ENCODE data around the gene LY6G5B. TPM values are rescaled to one million over a fixed set of nuclear protein-coding genes. Genes with fewer than 3 reads are reported as not detected.

LY6G5B gene
- total RNA-seq, 1 experiment from 2014 or later: 7.0 TPM

DNA sequence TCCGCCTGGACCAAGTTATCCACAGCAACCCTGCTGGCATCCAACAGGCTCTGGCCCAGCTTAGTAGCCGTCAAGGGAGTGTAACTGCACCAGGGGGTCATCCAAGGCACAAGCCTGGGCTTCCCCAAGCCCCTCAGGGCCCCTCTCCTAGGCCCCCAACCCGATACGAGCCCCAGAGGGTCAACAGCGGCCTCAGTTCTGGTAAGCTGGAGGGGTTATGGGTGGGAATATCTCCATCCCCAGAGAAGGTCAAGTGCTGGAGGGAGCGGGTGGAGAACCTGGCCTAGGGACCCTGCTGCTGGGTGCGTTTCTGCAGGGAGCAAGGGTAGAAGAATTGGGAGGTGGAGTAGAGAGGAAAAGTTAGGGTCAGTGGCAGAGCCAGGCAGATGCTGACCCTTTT is 36.3 kb upstream of the LY6G5B start:
- no peaks in the 10 kb centered on the region for H3K27me3 ChIP-seq
- no peaks in the 10 kb centered on the region for H3K4me1 ChIP-seq
- no peak overlapping the region for H3K27ac ChIP-seq
- no peaks in the 10 kb centered on the region for H3K9me3 ChIP-seq (replicated peaks)
- no peak for DNase-seq
- H3K4me3 ChIP-seq: no peak overlapping the region
- peaks cover 91% of the 10 kb centered on the region for H3K36me3 ChIP-seq

DNA sequence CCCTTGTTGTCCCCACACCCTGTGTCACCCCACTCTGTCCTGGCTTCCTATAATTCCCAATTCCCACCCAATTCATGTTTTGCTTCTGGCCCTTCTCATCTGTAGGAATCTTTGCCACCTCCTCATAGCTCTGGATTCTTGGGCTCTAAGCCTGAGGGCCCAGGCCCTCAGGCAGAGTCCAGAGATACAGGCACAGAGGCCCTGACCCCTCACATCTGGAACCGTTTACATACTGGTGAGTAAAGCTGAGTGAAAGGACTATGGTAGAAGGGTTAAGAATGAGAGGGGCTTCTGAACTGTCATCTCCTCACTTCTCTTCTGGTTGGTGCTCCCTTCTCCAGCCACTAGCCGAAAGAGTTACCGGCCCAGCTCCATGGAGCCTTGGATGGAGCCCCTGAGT is 35.6 kb upstream of the LY6G5B start:
- no peak for DNase-seq
- Histone ChIP-seq H3K9me3 (replicated peaks) (no peaks in the 10 kb centered on the region), H3K4me3 (no peak overlapping the region), H3K36me3 (peaks cover 91% of the 10 kb centered on the region), H3K27ac (no peak overlapping the region), H3K4me1 (no peaks in the 10 kb centered on the region), H3K27me3 (no peaks in the 10 kb centered on the region)

DNA sequence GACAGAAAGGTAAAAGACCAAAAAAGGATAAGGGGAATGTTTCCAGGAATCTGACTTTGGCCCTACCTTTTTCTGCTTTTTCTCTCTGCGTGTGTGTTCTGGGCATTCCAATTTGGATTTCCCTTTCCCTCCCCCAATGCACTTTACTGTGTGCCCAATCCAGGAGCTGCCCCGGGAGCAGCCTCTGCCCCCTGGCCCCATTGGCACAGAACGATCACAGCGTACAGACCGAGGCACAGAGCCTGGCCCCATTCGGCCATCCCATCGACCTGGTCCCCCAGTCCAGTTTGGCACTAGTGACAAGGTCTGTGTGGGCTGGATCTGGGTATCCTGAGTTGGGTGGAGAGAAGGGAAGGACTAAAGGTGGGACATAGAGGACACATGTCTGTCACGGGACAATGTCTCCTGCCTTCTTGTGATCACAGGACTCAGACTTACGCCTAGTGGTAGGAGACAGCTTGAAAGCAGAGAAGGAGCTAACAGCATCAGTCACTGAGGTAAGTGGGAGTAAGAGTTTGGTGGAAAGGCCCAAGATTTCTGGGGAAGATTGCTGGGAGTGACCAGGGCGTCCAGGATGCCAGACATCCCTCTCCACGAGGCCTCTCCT is 34.7 kb upstream of the LY6G5B start:
- Histone ChIP-seq H3K9me3 (replicated peaks) (no peaks in the 10 kb centered on the region), H3K27me3 (no peaks in the 10 kb centered on the region), H3K4me1 (no peaks in the 10 kb centered on the region), H3K4me3 (no peak overlapping the region), H3K27ac (no peak overlapping the region), H3K36me3 (peaks cover 94% of the 10 kb centered on the region)
- DNase-seq: no peak

DNA sequence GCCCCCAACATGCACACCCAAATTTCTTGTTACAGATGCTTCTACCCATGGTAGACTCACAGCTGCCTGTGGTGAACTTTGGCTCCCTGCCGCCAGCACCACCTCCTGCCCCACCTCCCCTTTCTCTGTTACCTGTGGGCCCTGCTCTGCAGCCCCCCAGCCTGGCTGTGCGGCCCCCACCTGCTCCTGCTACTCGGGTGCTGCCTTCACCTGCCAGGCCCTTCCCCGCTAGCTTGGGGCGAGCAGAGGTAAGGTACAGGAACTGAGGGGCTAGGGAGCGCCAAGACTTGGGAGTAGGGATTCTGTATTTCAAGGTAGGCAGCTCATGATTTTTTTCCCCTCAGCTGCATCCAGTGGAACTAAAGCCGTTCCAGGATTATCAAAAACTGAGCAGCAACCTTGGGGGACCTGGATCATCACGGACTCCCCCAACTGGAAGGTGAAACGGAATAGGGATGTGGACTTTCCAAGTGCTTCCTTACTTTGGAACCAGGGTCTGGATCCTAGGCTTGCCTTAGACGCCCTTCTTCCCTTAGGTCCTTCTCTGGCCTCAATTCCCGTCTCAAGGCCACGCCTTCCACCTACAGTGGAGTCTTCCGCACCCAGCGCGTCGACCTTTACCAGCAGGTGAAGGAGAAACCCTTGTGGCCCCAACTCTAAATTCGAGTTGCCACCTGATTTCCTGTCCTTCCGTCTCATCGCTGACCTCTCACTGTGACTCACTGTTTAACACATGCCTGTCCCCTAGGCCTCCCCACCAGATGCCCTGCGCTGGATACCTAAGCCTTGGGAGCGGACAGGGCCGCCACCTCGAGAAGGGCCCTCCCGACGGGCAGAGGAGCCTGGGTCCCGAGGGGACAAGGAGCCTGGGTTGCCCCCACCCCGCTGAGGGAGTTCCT is 32.8 kb upstream of the LY6G5B start:
- H3K9me3 ChIP-seq (replicated peaks): no peaks in the 10 kb centered on the region
- no peaks in the 10 kb centered on the region for H3K27me3 ChIP-seq
- H3K27ac ChIP-seq: no peak overlapping the region
- DNase-seq: no peak
- no peak overlapping the region for H3K4me3 ChIP-seq
- no peaks in the 10 kb centered on the region for H3K4me1 ChIP-seq
- peaks cover 93% of the 10 kb centered on the region for H3K36me3 ChIP-seq

DNA sequence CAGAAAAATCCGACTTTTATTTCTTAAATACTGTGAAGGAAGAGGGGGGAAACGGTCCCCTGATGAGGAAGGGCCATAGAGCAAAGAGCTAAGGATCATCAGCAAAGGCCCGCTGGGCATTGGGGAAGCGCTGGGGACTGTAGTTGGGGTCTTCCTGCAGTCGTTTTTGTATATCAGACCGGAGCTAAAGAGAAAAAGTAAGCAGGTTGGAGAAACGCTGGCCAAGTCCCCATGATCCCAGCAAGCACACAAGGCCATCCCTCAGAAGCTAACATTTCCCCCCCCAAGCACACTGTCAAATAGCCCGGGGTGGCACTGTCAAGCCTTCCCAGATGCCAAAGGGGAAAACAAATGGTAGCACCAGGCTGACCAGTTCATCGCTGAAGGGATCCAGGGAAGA is 30.7 kb upstream of the LY6G5B start:
- Histone ChIP-seq H3K36me3 (peaks cover 84% of the 10 kb centered on the region), H3K4me3 (no peak overlapping the region), H3K27me3 (no peaks in the 10 kb centered on the region), H3K4me1 (no peaks in the 10 kb centered on the region), H3K27ac (no peak overlapping the region), H3K9me3 (replicated peaks) (no peaks in the 10 kb centered on the region)
- no peak for DNase-seq

DNA sequence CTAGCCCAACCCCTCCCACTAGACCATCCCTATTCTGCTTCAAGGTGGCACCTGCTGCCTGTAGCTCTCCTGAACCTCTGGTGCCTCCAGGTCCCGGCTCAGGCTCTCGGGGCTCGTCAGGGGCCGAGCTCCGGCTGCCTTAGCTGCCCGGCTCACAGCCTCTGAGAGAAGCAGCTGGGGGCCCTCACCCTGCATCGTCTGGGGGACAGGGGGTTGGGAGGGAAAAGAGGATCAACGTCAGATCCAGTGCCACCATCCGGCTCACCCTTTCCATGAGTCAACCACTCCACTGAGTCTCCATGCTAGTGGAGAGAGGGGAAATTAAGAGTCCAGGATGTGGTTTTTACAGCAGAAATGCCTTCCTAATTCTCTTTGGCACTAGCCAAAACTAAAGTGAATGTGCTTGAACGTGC is 30.3 kb upstream of the LY6G5B start:
- Histone ChIP-seq H3K27ac (no peak overlapping the region), H3K9me3 (replicated peaks) (no peaks in the 10 kb centered on the region), H3K36me3 (peaks cover 81% of the 10 kb centered on the region)

DNA sequence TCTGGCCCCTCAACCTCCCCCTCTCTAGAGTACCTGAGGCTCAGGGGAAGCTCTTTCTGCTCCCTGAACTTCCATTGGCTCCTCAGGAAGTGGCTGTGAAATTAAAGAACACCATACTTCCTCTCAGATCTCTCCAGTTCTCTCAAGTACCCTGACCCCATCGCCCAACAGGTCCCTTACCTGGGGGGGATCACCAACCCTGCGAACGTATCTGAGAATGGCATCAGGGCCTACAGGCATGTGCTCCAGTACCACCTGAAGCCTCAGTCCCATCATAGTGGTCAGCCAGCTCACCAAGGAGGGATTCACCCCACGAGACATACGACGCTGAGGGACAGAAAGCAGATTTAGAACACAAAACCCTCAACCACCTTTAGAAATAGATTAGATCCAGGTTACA is 29.2 kb upstream of the LY6G5B start:
- no peak overlapping the region for H3K27ac ChIP-seq
- no peaks in the 10 kb centered on the region for H3K4me1 ChIP-seq
- no peaks in the 10 kb centered on the region for H3K9me3 ChIP-seq (replicated peaks)
- peaks cover 77% of the 10 kb centered on the region for H3K36me3 ChIP-seq
- H3K27me3 ChIP-seq: no peaks in the 10 kb centered on the region
- no peak for DNase-seq
- no peak overlapping the region for H3K4me3 ChIP-seq

More for the DNA sequence above, 30.3 kb upstream of the LY6G5B start:
- no peaks in the 10 kb centered on the region for H3K4me1 ChIP-seq
- H3K4me3 ChIP-seq: no peak overlapping the region
- DNase-seq: no peak
- H3K27me3 ChIP-seq: no peaks in the 10 kb centered on the region

DNA sequence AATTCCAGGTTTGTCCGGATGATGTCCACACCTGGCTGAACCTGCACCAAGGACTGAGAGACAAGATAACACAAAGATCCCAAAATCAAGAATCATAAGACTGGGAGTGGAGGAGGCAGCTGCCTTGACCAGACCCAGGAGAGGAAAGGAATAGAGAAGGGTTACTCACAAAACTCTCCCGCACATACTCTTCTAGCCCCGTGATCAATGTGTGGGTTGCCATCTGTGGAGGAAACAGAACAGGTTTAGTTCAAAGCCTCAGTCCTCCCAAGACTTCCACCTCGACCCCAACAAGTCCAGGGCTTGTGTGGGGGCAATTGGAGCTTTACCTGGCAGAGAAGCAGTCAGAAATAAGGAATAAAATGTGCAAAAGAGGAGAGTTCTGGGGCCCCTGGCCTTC is 28.4 kb upstream of the LY6G5B start:
- peaks cover 70% of the 10 kb centered on the region for H3K36me3 ChIP-seq
- no peaks in the 10 kb centered on the region for H3K4me1 ChIP-seq
- no peak overlapping the region for H3K27ac ChIP-seq
- H3K4me3 ChIP-seq: no peak overlapping the region
- no peak for DNase-seq
- no peaks in the 10 kb centered on the region for H3K9me3 ChIP-seq (replicated peaks)
- H3K27me3 ChIP-seq: no peaks in the 10 kb centered on the region

DNA sequence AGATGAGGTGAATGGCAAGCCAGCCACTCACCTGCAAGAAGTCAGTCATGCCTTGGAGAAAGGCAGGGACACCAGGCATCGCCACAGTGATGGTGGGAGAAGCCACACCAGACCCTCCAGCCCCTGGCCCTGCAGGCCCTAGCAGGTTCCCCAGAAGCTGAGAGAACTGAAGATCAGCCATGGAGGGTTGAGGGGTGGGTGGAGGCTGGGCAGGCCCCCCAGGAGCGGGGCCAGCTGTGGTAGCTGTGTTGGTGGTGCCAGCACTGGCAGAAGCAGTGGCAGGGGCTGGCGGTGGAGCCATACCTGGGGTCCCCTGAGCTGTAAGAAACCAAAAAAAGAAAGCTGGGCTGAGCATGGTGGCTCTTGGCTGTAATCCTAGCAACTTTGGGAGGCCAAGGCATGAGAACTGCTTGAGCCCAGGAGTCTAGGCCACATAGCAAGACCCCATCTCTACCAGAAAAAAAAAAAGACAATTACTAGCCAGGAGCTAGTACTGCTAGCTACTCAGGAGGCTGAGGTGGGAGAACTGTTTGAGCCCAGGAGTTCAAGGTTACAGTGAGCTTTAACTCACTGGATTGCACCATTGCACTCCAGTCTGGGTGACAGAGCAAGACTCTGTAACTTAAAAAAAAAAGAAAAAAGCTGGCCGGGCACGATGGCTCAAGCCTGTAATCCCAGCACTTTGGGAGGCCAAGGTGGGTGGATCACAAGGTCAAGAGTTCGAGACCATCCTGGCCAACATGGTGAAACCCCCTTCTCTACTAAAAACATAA is 26.8 kb upstream of the LY6G5B start:
- Histone ChIP-seq H3K36me3 (peaks cover 66% of the 10 kb centered on the region), H3K9me3 (replicated peaks) (no peaks in the 10 kb centered on the region), H3K4me3 (no peak overlapping the region), H3K4me1 (no peaks in the 10 kb centered on the region), H3K27ac (no peak overlapping the region), H3K27me3 (no peaks in the 10 kb centered on the region)
- DNase-seq: no peak

DNA sequence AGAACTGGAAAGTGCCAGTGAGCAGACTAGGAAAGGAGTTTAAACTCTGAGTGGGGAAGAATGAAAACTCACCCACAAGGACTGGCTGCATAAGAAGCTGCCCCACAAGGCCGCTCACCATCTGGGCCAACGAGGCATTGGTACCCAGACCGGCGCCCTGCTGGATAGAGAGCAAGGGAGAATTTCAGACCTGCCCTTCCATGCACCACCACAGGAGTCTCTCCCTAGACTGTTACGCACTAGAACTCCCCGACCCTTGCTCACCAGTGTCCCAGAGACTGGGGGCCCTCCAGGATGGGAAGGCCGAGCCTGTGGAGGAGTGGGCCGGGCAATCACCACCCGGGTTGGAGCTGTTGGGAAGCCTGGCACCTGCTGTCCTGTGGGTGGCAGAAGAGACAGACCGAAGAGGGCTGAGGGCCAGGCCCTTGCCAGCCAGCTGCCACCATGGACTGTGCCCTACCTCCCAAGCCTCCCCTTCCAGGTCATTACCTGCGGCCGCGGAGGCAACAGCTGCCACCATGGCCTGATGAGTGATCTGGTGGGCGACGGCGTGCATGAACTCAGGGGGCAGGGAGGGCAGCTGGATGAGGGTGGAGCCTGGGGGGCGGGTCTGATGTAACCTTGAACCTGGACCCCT is 25.8 kb upstream of the LY6G5B start:
- H3K9me3 ChIP-seq (replicated peaks): no peaks in the 10 kb centered on the region
- no peak overlapping the region for H3K27ac ChIP-seq
- no peak overlapping the region for H3K4me3 ChIP-seq
- no peaks in the 10 kb centered on the region for H3K4me1 ChIP-seq
- no peaks in the 10 kb centered on the region for H3K27me3 ChIP-seq
- DNase-seq: no peak
- H3K36me3 ChIP-seq: peaks cover 62% of the 10 kb centered on the region

DNA sequence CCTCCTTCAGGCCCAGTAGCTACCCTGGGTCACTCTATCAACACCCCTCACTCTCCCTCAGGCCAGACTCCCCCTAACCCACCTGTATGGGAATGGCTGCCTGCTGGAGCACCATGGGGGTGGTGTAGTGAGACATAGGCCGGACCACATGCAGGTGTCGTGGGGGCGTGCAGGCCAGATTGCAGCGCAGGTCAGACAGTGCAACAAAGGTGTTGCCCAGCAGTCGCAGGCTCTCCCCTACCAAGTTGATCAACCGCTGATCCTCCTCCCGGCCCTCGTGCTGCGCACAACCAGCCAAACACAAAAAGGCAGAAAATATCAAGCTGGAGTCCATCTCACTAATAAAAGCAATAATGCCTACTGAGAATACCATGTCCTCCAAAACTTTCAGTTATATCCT is 24.5 kb upstream of the LY6G5B start:
- no peak overlapping the region for H3K4me3 ChIP-seq
- no peaks in the 10 kb centered on the region for H3K27me3 ChIP-seq
- H3K27ac ChIP-seq: no peak overlapping the region
- H3K4me1 ChIP-seq: no peaks in the 10 kb centered on the region
- DNase-seq: no peak
- no peaks in the 10 kb centered on the region for H3K9me3 ChIP-seq (replicated peaks)
- H3K36me3 ChIP-seq: peaks cover 53% of the 10 kb centered on the region

DNA sequence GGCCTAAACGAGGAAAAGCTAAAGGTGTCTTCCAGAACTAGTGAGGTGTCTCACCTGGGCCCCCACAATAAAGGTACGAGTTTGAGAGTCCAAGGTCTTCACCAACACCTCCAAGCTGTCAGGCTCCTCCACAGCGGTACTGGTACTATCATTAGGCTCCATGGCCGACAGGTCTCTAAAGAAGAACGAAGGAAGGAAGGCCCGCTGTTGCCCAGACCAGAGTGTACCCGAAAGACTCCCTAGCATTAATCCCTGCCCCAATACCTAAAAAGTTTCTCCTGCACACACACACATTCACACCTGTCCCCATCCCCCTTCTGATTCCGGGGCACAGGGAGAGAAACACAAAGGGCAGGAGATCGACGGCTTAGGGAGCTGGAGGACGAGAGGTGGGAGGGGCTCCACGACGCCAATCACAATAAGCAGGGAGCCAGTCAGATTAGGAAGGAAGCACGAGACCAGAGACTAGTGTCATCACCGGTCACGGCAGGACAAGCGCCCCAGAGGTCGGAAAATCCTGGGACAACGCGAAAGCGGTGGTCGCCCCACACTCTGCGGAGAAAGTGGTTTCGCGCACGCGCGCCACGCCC is 18.1 kb upstream of the LY6G5B start:
- no peak for DNase-seq
- no peaks in the 10 kb centered on the region for H3K4me1 ChIP-seq
- no peaks in the 10 kb centered on the region for H3K9me3 ChIP-seq (replicated peaks)
- H3K36me3 ChIP-seq: peaks cover 20% of the 10 kb centered on the region; the same call in 1 of the 2 replicates
- peak overlapping the region; percentile 97 for H3K27ac ChIP-seq
- no peaks in the 10 kb centered on the region for H3K27me3 ChIP-seq
- H3K4me3 ChIP-seq: peak overlapping the region; percentile 99

DNA sequence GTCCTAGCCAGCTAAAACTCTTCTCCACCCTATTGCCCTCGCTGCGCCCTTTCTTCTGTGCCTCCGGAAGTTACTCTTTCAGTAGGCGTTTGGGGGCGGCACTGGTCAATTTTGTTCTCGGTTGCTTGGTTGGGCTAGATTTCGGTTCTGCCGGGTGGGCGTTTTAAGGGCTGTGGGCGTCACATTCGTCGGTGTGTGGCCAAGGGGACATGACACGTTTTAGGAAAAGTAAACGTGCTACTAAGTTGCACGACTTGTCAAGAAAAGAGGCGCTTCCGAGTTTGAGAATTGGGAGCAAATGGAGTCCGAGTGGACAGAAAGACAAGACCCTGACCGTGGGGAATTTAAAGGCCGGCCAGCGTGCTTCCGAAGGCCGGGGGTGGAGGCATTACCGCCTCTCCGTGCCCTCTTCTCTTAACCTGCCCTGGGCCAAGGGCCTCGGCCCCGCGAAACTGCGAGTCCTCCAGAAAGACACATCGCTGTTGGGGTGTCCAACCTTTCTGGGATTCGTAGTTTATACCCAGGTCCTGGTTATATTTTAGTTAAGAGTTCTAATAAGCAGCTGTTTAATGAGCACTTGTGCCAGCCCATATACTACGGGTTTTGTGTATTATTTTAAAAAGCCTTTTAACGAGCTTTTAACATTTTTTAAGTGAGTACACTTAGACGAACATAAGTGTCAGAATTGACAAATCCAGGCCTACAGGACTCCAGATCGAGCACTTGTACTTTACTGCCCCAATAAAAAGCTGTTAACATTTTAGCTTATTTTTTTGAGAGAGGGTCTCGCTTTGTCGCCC is 16.7 kb upstream of the LY6G5B start:
- H3K27ac ChIP-seq: peak overlapping the region; percentile 97
- no peaks in the 10 kb centered on the region for H3K27me3 ChIP-seq
- peaks cover 13% of the 10 kb centered on the region; the same call in 1 of the 2 replicates for H3K36me3 ChIP-seq
- peak in 1 of 2 experiments; percentile 90 for DNase-seq
- peak overlapping the region; percentile 99 for H3K4me3 ChIP-seq
- H3K4me1 ChIP-seq: no peaks in the 10 kb centered on the region
- no peaks in the 10 kb centered on the region for H3K9me3 ChIP-seq (replicated peaks)
